NCI-H2029 (cell line): ENCODE results near the gene THSD7A.

Experiments used
- DNase-seq: peaks from one replicate; lab custom pipeline; 2025; lab: John Stamatoyannopoulos, UW

THSD7A gene

GRCh38 chr7:11831736-11832495 lies at the start of gene THSD7A:
THSD7A (minus strand) TSS chr7:11832198; CDS start chr7:11831946, 252 bp downstream.
- DNase-seq, result no peak

- no peak for DNase-seq
Measured at GRCh38 chr7:11881680-11882079, 49.7 kb upstream of the THSD7A start.

GRCh38 chr7:11875635-11876034 lies 43.6 kb upstream of the THSD7A start:
- no peak for DNase-seq

GRCh38 chr7:11865671-11866070 lies 33.7 kb upstream of the THSD7A start:
- no peak for DNase-seq

- DNase-seq, result peak; percentile 17
Measured at GRCh38 chr7:11858622-11859302, 26.8 kb upstream of the THSD7A start.

GRCh38 chr7:11858026-11858425 lies 26.0 kb upstream of the THSD7A start:
- DNase-seq, result no peak

GRCh38 chr7:11848251-11848650 lies 16.3 kb upstream of the THSD7A start:
- DNase-seq, result no peak

- DNase-seq, result no peak
Measured at GRCh38 chr7:11847336-11847735, 15.3 kb upstream of the THSD7A start.

GRCh38 chr7:11846361-11846955 lies 14.5 kb upstream of the THSD7A start:
- DNase-seq, result no peak

GRCh38 chr7:11843113-11843765 lies 11.2 kb upstream of the THSD7A start:
- no peak for DNase-seq

- DNase-seq, result no peak
Measured at GRCh38 chr7:11841657-11842056, 9.7 kb upstream of the THSD7A start.

- DNase-seq, result no peak
Measured at GRCh38 chr7:11835260-11835659, 3.3 kb upstream of the THSD7A start.

GRCh38 chr7:11833431-11833830 lies 1.4 kb upstream of the THSD7A start:
- peak; percentile 23 for DNase-seq

GRCh38 chr7:11831156-11831735 lies 752 bp downstream of the THSD7A start:
- DNase-seq, result no peak

- DNase-seq, result no peak
Measured at GRCh38 chr7:11830582-11831155, 1.3 kb downstream of the THSD7A start.

GRCh38 chr7:11829954-11830353 lies 2.0 kb downstream of the THSD7A start:
- DNase-seq, result no peak

- no peak for DNase-seq
Measured at GRCh38 chr7:11819947-11820346, 12.1 kb downstream of the THSD7A start.

GRCh38 chr7:11819271-11819670 lies 12.7 kb downstream of the THSD7A start:
- DNase-seq, result no peak

GRCh38 chr7:11818281-11818680 lies 13.7 kb downstream of the THSD7A start:
- no peak for DNase-seq

GRCh38 chr7:11817111-11817740 lies 14.8 kb downstream of the THSD7A start:
- DNase-seq, result no peak

GRCh38 chr7:11811709-11812108 lies 20.3 kb downstream of the THSD7A start:
- DNase-seq, result no peak
